Measurements from ENCODE around the gene E2F2.

E2F2 gene

GRCh38 chr1:23460519-23460918, 70.5 kb downstream of the E2F2 start:
- DNase-seq (ENCODE audit: low read depth) = no peak

DNA sequence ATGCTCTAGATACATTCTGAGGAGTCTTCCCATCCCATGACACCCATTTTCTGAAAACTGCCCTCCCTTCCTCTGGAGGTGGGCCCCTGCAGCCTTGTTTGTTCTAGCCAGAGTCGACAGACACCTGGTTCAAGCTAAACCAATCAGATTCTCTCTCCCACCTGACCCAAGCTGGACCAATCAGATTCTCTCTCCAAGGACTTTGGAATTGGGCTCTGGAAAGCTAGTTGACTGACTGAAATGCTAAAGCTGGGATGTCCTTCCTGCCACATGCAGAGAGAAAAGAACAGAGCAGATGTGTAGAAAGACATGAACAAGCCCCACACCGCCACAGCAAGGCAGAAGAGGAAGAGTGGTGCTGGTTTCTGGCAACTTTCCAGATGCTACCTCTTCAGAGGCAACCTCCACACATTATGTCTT, 71.7 kb downstream of the E2F2 start:
- DNase-seq (ENCODE audit: low read depth) = no peak

All from CMK (cell line).